Astrocyte of the spinal cord (primary cell): Measurements from ENCODE around the gene MBL2.

Source experiments
- DNase-seq: peaks from one replicate; pipeline ENCODE4 v3.0.0; 2011; ENCODE audit warnings: low read depth, low spot score
- H3K4me3 ChIP-seq: 2 replicates; pipeline ENCODE4 v1.5.1; 2011; ENCODE audit warnings: low read depth, mild to moderate bottlenecking, low read length, moderate library complexity
- in situ Hi-C: cut with HindIII; loops from 2 replicates; pipeline ENCODE4 v1.10.0; 2017; ENCODE audit warnings: low sequenced_read_pairs
- TF ChIP-seq, protein P1 (sequence below): IDR thresholded peaks from 2 replicates; pipeline ENCODE4 v1.5.1; 2012; ENCODE audit warnings: low read depth, mild to moderate bottlenecking, low read length, inconsistent platforms

MBL2 gene

DNA sequence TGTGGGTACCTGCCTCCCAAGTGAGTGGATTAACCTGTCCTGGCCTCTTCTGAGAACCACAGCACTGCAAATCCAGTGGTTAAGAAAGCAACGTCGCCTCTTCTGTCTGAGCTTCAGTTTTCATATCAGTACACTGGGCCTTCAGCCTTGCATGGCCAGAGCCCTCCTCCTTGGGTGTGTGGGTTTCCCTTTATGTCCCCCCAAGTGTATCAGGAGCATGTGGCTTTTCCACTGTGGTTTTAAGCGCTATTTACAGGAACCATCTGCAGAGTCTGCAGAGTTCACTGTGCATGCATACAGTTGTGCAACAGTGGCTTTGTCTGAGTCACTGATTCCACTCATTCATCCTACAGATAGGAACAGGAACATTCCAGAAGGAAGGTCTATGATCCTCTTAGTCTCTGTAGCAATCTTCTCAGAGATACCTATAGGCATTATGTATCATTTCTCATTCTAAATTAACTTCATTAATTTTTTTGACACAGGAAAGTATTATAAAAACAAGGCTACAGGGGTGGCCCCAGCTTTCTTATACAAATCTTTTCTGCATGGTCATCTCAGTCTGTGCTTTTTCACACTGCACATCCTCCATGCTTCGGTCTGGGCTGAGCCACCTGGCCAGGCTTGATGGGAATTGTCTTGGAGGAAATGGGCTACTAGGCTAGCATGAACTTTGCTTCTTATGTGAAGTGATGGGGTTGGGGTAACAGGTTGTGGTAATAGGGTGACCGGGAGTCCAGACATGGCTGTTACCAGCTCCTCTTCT lies 17.1 kb downstream of the MBL2 start:
- in situ Hi-C loops: no loop called here
- DNase-seq: peak; percentile 38
- TF ChIP-seq, protein P1, sequence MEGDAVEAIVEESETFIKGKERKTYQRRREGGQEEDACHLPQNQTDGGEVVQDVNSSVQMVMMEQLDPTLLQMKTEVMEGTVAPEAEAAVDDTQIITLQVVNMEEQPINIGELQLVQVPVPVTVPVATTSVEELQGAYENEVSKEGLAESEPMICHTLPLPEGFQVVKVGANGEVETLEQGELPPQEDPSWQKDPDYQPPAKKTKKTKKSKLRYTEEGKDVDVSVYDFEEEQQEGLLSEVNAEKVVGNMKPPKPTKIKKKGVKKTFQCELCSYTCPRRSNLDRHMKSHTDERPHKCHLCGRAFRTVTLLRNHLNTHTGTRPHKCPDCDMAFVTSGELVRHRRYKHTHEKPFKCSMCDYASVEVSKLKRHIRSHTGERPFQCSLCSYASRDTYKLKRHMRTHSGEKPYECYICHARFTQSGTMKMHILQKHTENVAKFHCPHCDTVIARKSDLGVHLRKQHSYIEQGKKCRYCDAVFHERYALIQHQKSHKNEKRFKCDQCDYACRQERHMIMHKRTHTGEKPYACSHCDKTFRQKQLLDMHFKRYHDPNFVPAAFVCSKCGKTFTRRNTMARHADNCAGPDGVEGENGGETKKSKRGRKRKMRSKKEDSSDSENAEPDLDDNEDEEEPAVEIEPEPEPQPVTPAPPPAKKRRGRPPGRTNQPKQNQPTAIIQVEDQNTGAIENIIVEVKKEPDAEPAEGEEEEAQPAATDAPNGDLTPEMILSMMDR: no peak
- H3K4me3 ChIP-seq: no peak overlapping the region

DNA sequence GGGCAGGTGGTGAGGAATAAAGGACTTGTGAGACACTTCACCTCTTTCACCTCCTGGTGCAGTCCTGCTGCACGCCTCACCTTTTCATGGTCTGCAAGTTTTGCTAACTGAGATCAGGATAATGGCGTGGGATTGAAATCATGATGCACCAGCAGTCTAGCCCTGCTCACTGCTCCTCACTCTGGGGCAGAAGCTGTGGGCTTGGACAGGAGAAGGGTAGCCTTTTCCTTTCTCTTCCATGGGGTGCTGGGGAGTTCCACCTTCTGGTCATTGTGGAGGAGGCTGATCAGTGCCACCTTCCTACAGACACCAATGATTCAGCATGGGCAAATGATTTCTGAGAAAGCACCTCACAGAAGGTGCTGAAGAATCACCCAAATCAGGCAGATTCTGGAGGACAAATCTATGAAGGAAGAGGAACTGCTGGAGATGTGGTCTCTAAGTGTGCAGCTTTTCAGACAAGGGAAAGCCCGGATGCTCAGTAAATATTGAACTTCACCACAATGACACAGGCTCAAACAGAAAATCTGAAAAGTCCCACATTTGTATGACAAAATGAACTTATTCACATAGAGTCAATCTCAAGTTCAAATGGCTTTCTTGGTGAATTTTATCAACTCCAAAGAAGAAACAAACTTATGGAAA lies 19.7 kb downstream of the MBL2 start:
- TF ChIP-seq, protein P1: no peak
- no peak for DNase-seq
- in situ Hi-C loops: no loop called here
- no peak overlapping the region for H3K4me3 ChIP-seq

DNA sequence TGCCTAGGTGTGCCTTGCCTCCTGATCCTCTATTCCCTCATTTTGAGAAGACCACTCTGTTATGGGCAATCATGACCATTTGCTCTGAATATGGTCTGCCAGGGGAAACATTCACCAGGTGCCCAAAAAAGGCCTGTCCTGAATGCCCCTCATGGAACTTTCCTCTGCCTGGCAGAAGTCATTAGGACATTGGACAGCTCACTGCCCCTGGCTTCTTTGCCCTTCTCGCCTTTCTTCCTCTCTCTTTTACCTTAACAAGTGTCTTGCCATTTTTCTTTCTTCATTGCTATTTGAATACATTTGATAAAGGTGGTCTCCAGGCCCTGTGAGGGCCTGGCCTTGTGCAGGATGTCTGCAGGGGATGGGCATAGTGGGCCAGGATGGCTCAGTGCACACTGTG lies 20.3 kb downstream of the MBL2 start:
- no peak for DNase-seq
- in situ Hi-C loops: no loop called here
- TF ChIP-seq, protein P1: no peak

DNA sequence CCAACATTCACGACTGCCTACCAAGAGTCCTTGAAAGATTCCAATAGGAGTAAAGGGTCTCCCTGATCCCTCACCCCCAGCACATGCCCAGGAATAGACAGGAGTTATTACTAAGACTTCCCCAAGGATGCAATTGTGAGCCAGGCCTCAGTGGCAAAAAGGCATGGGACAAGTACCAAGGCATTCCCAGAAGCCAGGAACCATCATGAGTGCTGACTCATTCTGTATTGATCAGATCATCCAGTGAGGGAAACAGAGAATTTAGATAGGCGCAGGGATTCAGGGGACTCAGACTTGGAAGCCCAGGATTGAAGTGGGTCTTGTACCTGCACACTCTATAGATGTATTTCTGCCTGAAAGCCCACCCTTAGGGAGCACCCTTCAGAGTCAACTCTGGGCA lies 21.2 kb downstream of the MBL2 start:
- DNase-seq: no peak
- TF ChIP-seq, protein P1: no peak
- in situ Hi-C loops: no loop called here
- H3K4me3 ChIP-seq: no peak overlapping the region

More for the DNA sequence above, 20.3 kb downstream of the MBL2 start:
- H3K4me3 ChIP-seq: no peak overlapping the region

DNA sequence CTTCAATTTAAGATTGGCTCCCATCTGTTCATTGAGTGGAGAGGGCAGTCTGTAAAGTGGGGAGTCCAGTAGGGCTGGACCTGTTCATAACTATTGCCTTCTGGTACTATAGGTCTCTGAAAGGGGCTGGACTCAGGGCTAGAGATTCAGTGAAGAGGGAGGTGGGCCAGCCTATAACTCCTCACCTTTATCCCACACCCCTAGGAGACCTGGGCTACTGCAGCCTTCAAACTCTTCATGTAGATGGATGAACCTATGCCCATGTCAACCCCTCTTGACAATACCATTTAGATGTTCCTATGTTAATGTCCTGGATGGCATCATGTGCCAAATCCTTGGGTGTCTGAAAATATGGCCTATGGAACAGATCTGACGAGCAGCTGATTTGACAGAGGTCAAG lies 22.0 kb downstream of the MBL2 start:
- H3K4me3 ChIP-seq: no peak overlapping the region
- TF ChIP-seq, protein P1: no peak
- in situ Hi-C loops: no loop called here
- DNase-seq: no peak

DNA sequence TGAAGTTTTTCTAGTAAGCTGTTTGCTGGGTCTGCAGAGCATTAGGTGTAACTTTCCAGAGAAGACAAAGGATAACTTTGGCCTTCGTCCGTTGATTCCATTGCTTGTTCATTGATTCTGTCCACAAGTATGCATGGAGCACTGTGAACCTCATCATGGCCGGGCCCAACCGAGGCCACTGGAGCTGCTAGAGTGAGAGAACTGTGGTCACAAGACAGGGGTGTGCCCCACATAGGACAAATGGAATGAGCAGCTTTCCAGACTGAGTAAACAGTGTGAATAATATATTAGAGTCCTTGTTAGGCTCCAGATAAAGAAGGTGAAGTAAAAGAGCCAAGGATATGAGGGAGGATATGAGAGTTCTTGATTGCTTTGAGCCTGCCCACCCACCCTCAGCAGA lies 24.9 kb downstream of the MBL2 start:
- DNase-seq: no peak
- in situ Hi-C loops: no loop called here
- no peak overlapping the region for H3K4me3 ChIP-seq
- TF ChIP-seq, protein P1: no peak
